Keratinocyte (primary cell): Measurements from ENCODE around the gene GNPNAT1. TPM values are rescaled to one million over a fixed set of nuclear protein-coding genes. Genes with fewer than 3 reads are reported as not detected.
A peak's percentile ranks its signal among the peaks of the same experiment; 100 is the strongest.

ENCODE experiments used
- DNase-seq: peaks from one replicate; pipeline ENCODE4 v3.0.0-alpha.2; 2011; ENCODE audit warnings: low read depth, missing footprints, low spot score
- FAIRE-seq: peaks from 2 replicates; lab custom pipeline; 2011; peaks lifted over from hg19 to GRCh38; lab: Jason Lieb, UNC
- H2AFZ ChIP-seq: 2 replicates; pipeline ENCODE4 v1.6.0; 2012; ENCODE audit warnings: low read length, control low read depth, inconsistent platforms; ENCODE audit not compliant: control insufficient read depth
- H3K27ac ChIP-seq: 2 replicates; pipeline ENCODE4 v1.5.1; 2011; ENCODE audit warnings: low read length; ENCODE audit not compliant: control insufficient read depth, insufficient read depth
- H3K27me3 ChIP-seq: 3 replicates; pipeline ENCODE4 v1.6.0; 2011; ENCODE audit warnings: low read length; ENCODE audit not compliant: control insufficient read depth, insufficient read depth; ENCODE audit errors: extremely low read depth
- H3K36me3 ChIP-seq, 2 experiments: 2 replicates in 1 of 2; 3 replicates in 1 of 2; pipeline ENCODE4 v1.5.1; 2011; ENCODE audit warnings: low read length in 2 of 2, mild to moderate bottlenecking in 1 of 2; ENCODE audit not compliant: control insufficient read depth in 2 of 2, insufficient read depth in 2 of 2; ENCODE audit errors: extremely low read depth in 1 of 2
- H3K4me1 ChIP-seq: 3 replicates; pipeline ENCODE4 v1.5.1; 2011; ENCODE audit warnings: low read length; ENCODE audit not compliant: control insufficient read depth, insufficient read depth; ENCODE audit errors: extremely low read depth
- H3K4me2 ChIP-seq: 3 replicates; pipeline ENCODE4 v1.6.0; 2011; ENCODE audit warnings: low read depth, low read length; ENCODE audit not compliant: control insufficient read depth, insufficient read depth; ENCODE audit errors: extremely low read depth
- H3K4me3 ChIP-seq, 3 experiments: fragments of 200-600 bp in 1 of 3; sonication (generic) in 1 of 3; 2 replicates in 2 of 3; 3 replicates in 1 of 3; pipeline ENCODE4 v1.5.1; 2011 to 2016; ENCODE audit warnings: low read length in 3 of 3, mild to moderate bottlenecking in 3 of 3, control low read depth in 2 of 3, inconsistent platforms in 1 of 3, low read depth in 1 of 3, mixed read lengths in 1 of 3, mixed run types in 1 of 3, moderate library complexity in 1 of 3; ENCODE audit not compliant: control insufficient read depth in 2 of 3, insufficient read depth in 2 of 3; ENCODE audit errors: extremely low read depth in 1 of 3
- H3K79me2 ChIP-seq: 2 replicates; pipeline ENCODE4 v1.6.0; 2012; ENCODE audit warnings: low read length; ENCODE audit not compliant: control insufficient read depth, insufficient read depth
- H3K9ac ChIP-seq: 3 replicates; pipeline ENCODE4 v1.6.0; 2011; ENCODE audit warnings: low read length; ENCODE audit not compliant: control insufficient read depth, insufficient read depth; ENCODE audit errors: extremely low read depth
- H3K9me1 ChIP-seq: 3 replicates; pipeline ENCODE4 v1.6.0; 2011; ENCODE audit warnings: low read length; ENCODE audit not compliant: control insufficient read depth, insufficient read depth; ENCODE audit errors: extremely low read depth
- H3K9me3 ChIP-seq: 2 replicates; pipeline ENCODE4 v1.5.1; 2012; ENCODE audit warnings: low read depth, low read length; ENCODE audit not compliant: control insufficient read depth
- H4K20me1 ChIP-seq: 3 replicates; pipeline ENCODE4 v1.6.0; 2011; ENCODE audit warnings: low read length; ENCODE audit not compliant: control insufficient read depth, insufficient read depth; ENCODE audit errors: extremely low read depth
- EZH2 ChIP-seq: IDR thresholded peaks from one replicate; pipeline ENCODE4 v1.6.1; 2012; ENCODE audit warnings: inconsistent platforms, mild to moderate bottlenecking, low read length, moderate library complexity
- dilution Hi-C: fragments of 300-500 bp; cut with MboI; formaldehyde crosslinking; loops from one replicate; pipeline ENCODE4 v1.7.0; 2020; ENCODE audit warnings: low sequenced_read_pairs; ENCODE audit not compliant: extremely low pct_ligation_motif_present
- polyA minus RNA-seq, 3 experiments: library from RNA; depleted of rRNA, polyadenylated mRNA; stranded (reverse); fragments of >200 nt; gene quantifications; 1 replicate in 1 of 3; 2 replicates in 1 of 3; 3 replicates in 1 of 3; pipeline ENCODE4 v1.2.3, GENCODE V29; 2011
- polyA plus RNA-seq, 5 experiments: library from polyadenylated mRNA; depleted of rRNA in 3 of 5; stranded (reverse) in 3 of 5; stranded (forward) in 1 of 5; unstranded in 1 of 5; fragments of >200 nt; gene quantifications; 1 replicate in 1 of 5; 2 replicates in 3 of 5; 3 replicates in 1 of 5; pipeline versions ENCODE4 v1.2.1 to v1.2.3, GENCODE V29; 2011 to 2012; ENCODE audit warnings: missing spikeins in 2 of 5, low read depth in 1 of 5, low replicate concordance in 1 of 5
- TF ChIP-seq, protein P1 (sequence below), 3 experiments: IDR thresholded peaks in 1 of 3; conservative IDR thresholded peaks in 1 of 3; optimal IDR thresholded peaks in 1 of 3; 2 replicates in 2 of 3; 3 replicates in 1 of 3; pipeline versions ENCODE3 to v1.5.1; 2011; ENCODE audit warnings: low read length in 3 of 3, mild to moderate bottlenecking in 3 of 3, moderate library complexity in 2 of 3, control low read depth in 1 of 3, inconsistent platforms in 1 of 3; ENCODE audit not compliant: insufficient read depth in 2 of 3; ENCODE audit errors: extremely low read depth in 1 of 3

Gene GNPNAT1
- polyA plus RNA-seq (22.2 to 45.5 TPM (median 29.6 TPM) in 3 replicates), polyA minus RNA-seq (13.1 to 19.0 TPM (median 18.3 TPM) in 3 replicates)
- 140 TPM for polyA plus RNA-seq (2011; ENCODE audit: low read depth)
- 23.9 and 37.6 TPM in 2 replicates for polyA plus RNA-seq (2011; cell fraction: cytosol; rRNA removed)
- polyA plus RNA-seq (2011; cell fraction: nucleus; rRNA removed), result 15.7 and 35.0 TPM in 2 replicates
- polyA plus RNA-seq (2012; ENCODE audit: low replicate concordance), result 15.2 and 33.3 TPM in 2 replicates
- 26.1 TPM for polyA minus RNA-seq (2011; cell fraction: cytosol; rRNA and poly(A)+ RNA removed)
- 5.7 and 10.2 TPM in 2 replicates for polyA minus RNA-seq (2011; cell fraction: nucleus; rRNA and poly(A)+ RNA removed)

DNA sequence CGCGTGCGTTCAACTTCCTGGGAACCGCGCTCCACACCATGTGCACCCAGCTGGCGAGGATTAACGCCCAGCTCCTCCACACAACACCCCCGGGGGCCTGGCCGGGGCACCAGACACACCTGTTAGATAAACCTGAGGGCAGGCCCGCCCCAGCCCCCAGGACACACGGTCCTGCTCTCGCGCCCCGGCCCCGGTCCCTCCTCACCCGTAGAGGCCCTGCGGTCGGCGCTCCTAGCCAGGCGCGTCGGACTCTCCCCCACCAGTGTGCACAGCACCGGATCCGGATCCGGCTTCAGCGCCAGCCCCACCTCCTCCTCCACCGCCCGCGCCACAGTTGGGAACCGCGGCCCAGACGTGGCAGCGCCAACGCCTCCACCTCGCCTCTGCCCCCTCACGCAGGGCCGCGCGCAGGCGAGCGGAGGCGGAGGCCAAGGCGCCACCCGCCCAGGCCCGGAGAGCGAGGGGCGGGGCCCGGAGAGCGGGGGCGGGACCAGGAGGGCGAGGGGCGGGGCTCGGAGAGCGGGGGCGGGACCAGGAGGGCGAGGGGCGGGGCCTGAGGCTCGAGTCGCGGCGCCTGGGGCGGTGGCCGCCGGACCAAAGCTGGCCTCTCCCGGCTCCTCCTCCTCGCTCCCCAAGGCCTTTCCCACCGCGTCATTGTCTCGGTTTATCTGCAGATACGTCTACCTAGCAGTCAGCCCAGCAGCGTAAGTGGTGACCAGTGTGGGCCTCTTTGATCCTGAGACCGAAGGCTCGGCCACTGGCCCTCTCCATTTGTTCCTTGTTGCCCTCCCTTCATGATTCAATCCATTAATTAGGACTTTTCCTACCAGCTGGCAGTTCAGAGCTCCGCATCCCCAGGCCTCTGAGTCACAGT, at the start of gene GNPNAT1:
Gene GNPNAT1 (minus strand): TSS at position 385 of the 874 bp plus-strand sequence. CDS start 6,957 bp downstream, outside the sequence.
- dilution Hi-C loops, result no loop called here
- FAIRE-seq, result no peak
- Histone ChIP-seq H3K36me3 (no peaks in the 10 kb centered on the region), H2AFZ (peak within 1 kb of the TSS; percentile 98), H3K9me3 (no peaks in the 10 kb centered on the region), H3K4me1 (peaks cover 19% of the 10 kb centered on the region), H3K4me3 (peak within 1 kb of the TSS; percentile 51 to 94 (median 85)), H3K27me3 (no peaks in the 10 kb centered on the region), H4K20me1 (no peaks in the 10 kb centered on the region), H3K4me2 (peak within 1 kb of the TSS; percentile 98), H3K79me2 (peaks cover 40% of the 10 kb centered on the region), H3K9me1 (no peaks in the 10 kb centered on the region), H3K27ac (peak within 1 kb of the TSS; percentile 86), H3K9ac (peak within 1 kb of the TSS; percentile 80)
- DNase-seq, result peak; percentile 38
- TF ChIP-seq, protein P1, sequence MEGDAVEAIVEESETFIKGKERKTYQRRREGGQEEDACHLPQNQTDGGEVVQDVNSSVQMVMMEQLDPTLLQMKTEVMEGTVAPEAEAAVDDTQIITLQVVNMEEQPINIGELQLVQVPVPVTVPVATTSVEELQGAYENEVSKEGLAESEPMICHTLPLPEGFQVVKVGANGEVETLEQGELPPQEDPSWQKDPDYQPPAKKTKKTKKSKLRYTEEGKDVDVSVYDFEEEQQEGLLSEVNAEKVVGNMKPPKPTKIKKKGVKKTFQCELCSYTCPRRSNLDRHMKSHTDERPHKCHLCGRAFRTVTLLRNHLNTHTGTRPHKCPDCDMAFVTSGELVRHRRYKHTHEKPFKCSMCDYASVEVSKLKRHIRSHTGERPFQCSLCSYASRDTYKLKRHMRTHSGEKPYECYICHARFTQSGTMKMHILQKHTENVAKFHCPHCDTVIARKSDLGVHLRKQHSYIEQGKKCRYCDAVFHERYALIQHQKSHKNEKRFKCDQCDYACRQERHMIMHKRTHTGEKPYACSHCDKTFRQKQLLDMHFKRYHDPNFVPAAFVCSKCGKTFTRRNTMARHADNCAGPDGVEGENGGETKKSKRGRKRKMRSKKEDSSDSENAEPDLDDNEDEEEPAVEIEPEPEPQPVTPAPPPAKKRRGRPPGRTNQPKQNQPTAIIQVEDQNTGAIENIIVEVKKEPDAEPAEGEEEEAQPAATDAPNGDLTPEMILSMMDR (optimal IDR thresholded peaks at IDR 0.05 in 1 of 3, IDR thresholded peaks at IDR 0.05 in 1 of 3, conservative IDR thresholded peaks at IDR 0.05 in 1 of 3; ENCODE audit: extremely low read depth in 1 of 3, insufficient read depth in 2 of 3, low read length in 3 of 3), result no peak
- no peak for TF ChIP-seq EZH2

DNA sequence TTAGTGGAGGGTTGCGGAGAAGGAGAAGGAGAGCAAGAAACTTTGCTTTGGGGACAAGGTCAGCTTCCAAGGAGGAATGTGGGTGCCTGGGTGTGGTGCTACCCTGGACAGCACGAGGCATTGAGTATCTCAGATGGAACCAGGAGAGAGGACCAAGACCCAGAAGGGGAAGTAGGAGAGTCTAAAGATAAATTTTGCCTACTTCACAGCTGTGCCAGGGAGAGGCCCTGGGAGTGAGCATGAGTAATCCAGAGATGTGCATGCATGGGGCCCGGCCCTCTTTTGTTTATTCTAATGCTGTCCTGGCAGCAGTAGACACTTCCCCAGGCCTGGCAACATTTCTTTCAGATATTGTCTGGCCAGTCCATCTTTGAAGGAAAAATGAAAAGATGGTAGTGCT, 49.5 kb upstream of the GNPNAT1 start:
- Histone ChIP-seq H3K4me1 (peaks cover 10% of the 10 kb centered on the region), H4K20me1 (no peaks in the 10 kb centered on the region), H3K9ac (no peak overlapping the region), H3K36me3 (no peaks in the 10 kb centered on the region), H3K9me3 (no peaks in the 10 kb centered on the region), H3K27ac (no peak overlapping the region), H3K9me1 (no peaks in the 10 kb centered on the region), H3K4me3 (no peak overlapping the region), H3K79me2 (no peaks in the 10 kb centered on the region), H3K27me3 (no peaks in the 10 kb centered on the region), H2AFZ (no peak overlapping the region), H3K4me2 (no peak overlapping the region)
- FAIRE-seq (no peak), DNase-seq (no peak)
- TF ChIP-seq EZH2, result no peak
- TF ChIP-seq, protein P1 (optimal IDR thresholded peaks at IDR 0.05 in 1 of 3, IDR thresholded peaks at IDR 0.05 in 1 of 3, conservative IDR thresholded peaks at IDR 0.05 in 1 of 3; ENCODE audit: extremely low read depth in 1 of 3, insufficient read depth in 2 of 3, low read length in 3 of 3), result no peak
- dilution Hi-C loops, result no loop called here
